Calu3 (cell line): ENCODE measurements around the gene DNAJB13. TPM values are rescaled to one million over a fixed set of nuclear protein-coding genes. Genes with fewer than 3 reads are reported as not detected.

Experiments used
- BruUV-seq: library from RNA; stranded (reverse); fragments of 400-500 nt; replicated peaks from 2 replicates; lab custom pipeline; 2021; lab: Mats Ljungman, UMichigan
- CTCF ChIA-PET: fragments of 300-600 bp; sonication (Branson Sonifier 250); formaldehyde crosslinking; loops from one replicate; lab custom pipeline; 2022; ENCODE audit warnings: antibody characterized with exemption; lab: Charles Lee
- DNase-seq: peaks from one replicate; pipeline ENCODE4 v3.0.0; 2022
- H3K27ac Mint-ChIP-seq: one replicate; pipeline ENCODE4 v1.8.0; 2022; ENCODE audit warnings: mixed read lengths; ENCODE audit not compliant: unreplicated experiment
- H3K27me3 Mint-ChIP-seq: one replicate; pipeline ENCODE4 v1.8.0; 2022; ENCODE audit warnings: mixed read lengths; ENCODE audit not compliant: unreplicated experiment
- H3K36me3 Mint-ChIP-seq: one replicate; pipeline ENCODE4 v1.8.0; 2022; ENCODE audit warnings: mild to moderate bottlenecking, moderate library complexity, mixed read lengths; ENCODE audit not compliant: insufficient read depth, unreplicated experiment
- H3K4me1 Mint-ChIP-seq: one replicate; pipeline ENCODE4 v1.8.0; 2022; ENCODE audit warnings: mild to moderate bottlenecking, low read depth, mixed read lengths; ENCODE audit not compliant: unreplicated experiment
- H3K4me3 Mint-ChIP-seq: one replicate; pipeline ENCODE4 v1.8.0; 2022; ENCODE audit warnings: mild to moderate bottlenecking, low read depth, moderate library complexity, mixed read lengths; ENCODE audit not compliant: unreplicated experiment
- H3K9me3 Mint-ChIP-seq: one replicate; pipeline ENCODE4 v1.8.0; 2022; ENCODE audit warnings: low read depth, mixed read lengths; ENCODE audit not compliant: unreplicated experiment
- CTCF ChIP-seq: fragments of 200-600 bp; IDR thresholded peaks from one replicate; pipeline ENCODE4 v1.8.0; 2022; ENCODE audit warnings: antibody characterized with exemption; ENCODE audit not compliant: unreplicated experiment
- intact Hi-C: fragments of 100-400 bp; cut with micrococcal nuclease; formaldehyde crosslinking; loops from one replicate; pipeline ENCODE4 v1.10.0; 2022; ENCODE audit not compliant: unreplicated experiment
- total RNA-seq: library from RNA; stranded (reverse); gene quantifications from 2 replicates; pipeline ENCODE4 v1.2.3, GENCODE V29; 2022

DNAJB13 gene
- total RNA-seq, 1 experiment from 2014 or later, result 0.50 TPM

- H3K4me3 Mint-ChIP-seq, result no peak overlapping the region
- BruUV-seq, result no TSS peak
- no peak overlapping the region for H3K27ac Mint-ChIP-seq
- H3K9me3 Mint-ChIP-seq, result no peaks in the 10 kb centered on the region
- DNase-seq, result no peak
- no peaks in the 10 kb centered on the region for H3K36me3 Mint-ChIP-seq
- no peaks in the 10 kb centered on the region for H3K4me1 Mint-ChIP-seq
- H3K27me3 Mint-ChIP-seq, result no peaks in the 10 kb centered on the region
- TF ChIP-seq CTCF, result no peak
- intact Hi-C loops, result no loop called here
- CTCF ChIA-PET, result no interaction called here
Measured at GRCh38 chr11:73999581-74000306, 48.9 kb downstream of the DNAJB13 start.

DNA sequence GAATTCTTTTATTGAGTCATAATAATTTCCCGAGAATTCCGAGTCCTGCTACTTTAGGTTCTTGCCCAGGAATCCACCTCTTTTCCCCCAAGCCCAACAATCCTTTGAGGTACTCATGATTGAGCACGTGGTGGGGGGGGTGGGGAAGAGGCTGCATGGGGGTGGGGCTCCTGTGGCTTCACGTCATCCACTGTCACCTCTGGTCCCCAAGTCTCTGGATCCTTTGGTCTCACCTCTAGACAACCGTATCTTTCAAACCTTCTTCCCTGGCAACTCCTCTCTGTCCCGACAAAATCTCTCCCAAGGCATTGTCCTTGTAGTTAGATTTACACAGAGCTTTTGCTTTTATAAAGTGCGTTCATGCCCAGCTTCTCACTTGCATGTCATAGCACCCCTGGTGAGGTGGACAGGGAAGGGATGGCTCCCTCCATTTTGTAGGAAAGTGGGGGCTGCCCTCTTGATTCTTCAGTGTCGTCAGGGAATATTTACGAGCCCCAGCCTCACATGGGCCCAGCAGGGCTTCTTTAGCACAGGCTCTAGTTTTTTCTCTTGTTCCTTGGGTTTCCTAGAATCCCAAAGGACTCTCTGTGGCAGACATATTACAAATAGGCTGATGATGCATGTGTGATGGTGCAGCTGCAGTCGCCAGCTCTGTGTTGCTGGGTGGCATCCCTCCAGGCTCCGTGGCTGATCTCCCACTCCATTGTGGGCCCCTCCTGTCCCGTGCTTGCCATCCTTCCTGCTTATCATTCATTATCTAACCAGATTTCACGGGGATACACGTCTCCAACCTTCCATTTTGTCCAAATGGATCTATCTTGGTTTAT, 49.7 kb downstream of the DNAJB13 start:
- CTCF ChIA-PET, result no interaction called here
- Mint-ChIP-seq H3K4me1 (no peaks in the 10 kb centered on the region), H3K27ac (no peak overlapping the region), H3K4me3 (no peak overlapping the region), H3K36me3 (no peaks in the 10 kb centered on the region), H3K27me3 (no peaks in the 10 kb centered on the region), H3K9me3 (no peaks in the 10 kb centered on the region)
- intact Hi-C loops, result no loop called here
- no peak for TF ChIP-seq CTCF
- BruUV-seq, result no TSS peak
- no peak for DNase-seq

DNA sequence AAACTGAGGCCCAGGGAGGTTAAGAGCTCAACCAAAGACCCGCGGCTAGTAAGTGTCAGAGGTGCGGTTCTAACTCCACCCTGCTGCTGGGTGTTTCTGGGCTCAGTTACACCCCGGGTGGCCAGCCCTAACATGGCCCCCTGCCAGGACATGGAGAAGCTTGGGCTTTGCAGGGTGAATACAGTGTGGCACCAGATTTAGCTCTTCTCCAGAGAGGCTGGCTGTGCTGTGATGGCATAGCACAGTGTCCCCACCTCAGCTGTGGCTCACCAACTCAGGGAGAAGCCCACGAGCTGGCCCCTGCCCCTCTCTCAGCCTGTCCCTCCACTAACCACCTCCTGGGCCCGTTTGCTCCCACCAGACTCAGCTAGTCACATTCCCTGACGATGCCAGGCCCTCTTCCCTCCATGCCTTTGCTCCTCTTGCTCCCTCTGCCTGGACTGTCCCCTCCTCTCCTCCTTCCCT, 51.0 kb downstream of the DNAJB13 start:
- no peaks in the 10 kb centered on the region for H3K36me3 Mint-ChIP-seq
- no peaks in the 10 kb centered on the region for H3K4me1 Mint-ChIP-seq
- BruUV-seq, result no TSS peak
- CTCF ChIA-PET, result no interaction called here
- no peaks in the 10 kb centered on the region for H3K9me3 Mint-ChIP-seq
- H3K27me3 Mint-ChIP-seq, result no peaks in the 10 kb centered on the region
- no peak for TF ChIP-seq CTCF
- no peak overlapping the region for H3K4me3 Mint-ChIP-seq
- intact Hi-C loops, result no loop called here
- H3K27ac Mint-ChIP-seq, result no peak overlapping the region
- DNase-seq, result no peak

DNA sequence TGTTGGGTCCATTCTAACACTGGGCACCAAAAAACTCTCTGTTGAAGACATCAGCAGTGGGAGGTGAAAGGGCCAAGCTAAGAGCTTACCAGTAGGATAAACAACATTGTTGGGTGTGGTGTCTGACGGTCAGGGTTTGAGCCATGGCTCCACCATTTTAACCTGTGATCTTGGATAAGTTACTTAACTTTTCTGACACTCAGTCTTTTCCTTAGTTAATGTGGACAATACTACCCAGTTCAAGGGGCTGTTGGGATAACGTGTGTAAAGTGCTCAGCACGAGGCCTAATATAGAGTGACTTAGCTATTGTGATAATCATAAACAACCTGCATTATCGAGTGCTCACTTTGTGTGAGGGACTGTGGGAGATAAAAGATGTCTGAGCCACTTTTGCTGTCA, 52.0 kb downstream of the DNAJB13 start:
- intact Hi-C loops, result no loop called here
- Mint-ChIP-seq H3K27ac (no peak overlapping the region), H3K4me1 (no peaks in the 10 kb centered on the region), H3K27me3 (no peaks in the 10 kb centered on the region), H3K36me3 (no peaks in the 10 kb centered on the region), H3K4me3 (no peak overlapping the region), H3K9me3 (no peaks in the 10 kb centered on the region)
- BruUV-seq, result no TSS peak
- DNase-seq, result no peak
- TF ChIP-seq CTCF, result no peak
- CTCF ChIA-PET, result no interaction called here
